GM21360 (cell line): Measurements from ENCODE around the gene MINDY4.

Source experiments
- ATAC-seq: cut with Tn5 transposase; IDR thresholded peaks from one replicate; pipeline ENCODE4 v1.9.1; 2021; ENCODE audit warnings: mild to moderate bottlenecking, moderate library complexity; ENCODE audit not compliant: unreplicated experiment

Gene MINDY4

GRCh38 chr7:30925913-30926312 lies 154.7 kb downstream of the MINDY4 start:
- ATAC-seq = no peak

GRCh38 chr7:30926313-30926712 lies 155.1 kb downstream of the MINDY4 start:
- no peak for ATAC-seq

- ATAC-seq = no peak
These were observed 155.8 kb downstream of the MINDY4 start for GRCh38 chr7:30927040-30927439.

GRCh38 chr7:30927559-30927958 lies 156.3 kb downstream of the MINDY4 start:
- no peak for ATAC-seq

GRCh38 chr7:30928254-30928872 lies 157.1 kb downstream of the MINDY4 start:
- ATAC-seq = no peak

GRCh38 chr7:30929686-30930085 lies 158.5 kb downstream of the MINDY4 start:
- no peak for ATAC-seq

GRCh38 chr7:30930621-30931020 lies 159.4 kb downstream of the MINDY4 start:
- no peak for ATAC-seq

GRCh38 chr7:30931161-30931928 lies 160.1 kb downstream of the MINDY4 start:
- ATAC-seq = no peak

GRCh38 chr7:30931929-30932540 lies 160.8 kb downstream of the MINDY4 start:
- no peak for ATAC-seq

GRCh38 chr7:30932562-30932961 lies 161.3 kb downstream of the MINDY4 start:
- ATAC-seq = no peak

GRCh38 chr7:30933124-30933974 lies 162.1 kb downstream of the MINDY4 start:
- no peak for ATAC-seq

- no peak for ATAC-seq
These were observed 163.0 kb downstream of the MINDY4 start for GRCh38 chr7:30934225-30934624.

GRCh38 chr7:30934732-30935568 lies 163.7 kb downstream of the MINDY4 start:
- no peak for ATAC-seq

GRCh38 chr7:30935569-30935877 lies 164.3 kb downstream of the MINDY4 start:
- no peak for ATAC-seq

GRCh38 chr7:30936650-30937245 lies 165.5 kb downstream of the MINDY4 start:
- no peak for ATAC-seq

GRCh38 chr7:30937416-30937815 lies 166.2 kb downstream of the MINDY4 start:
- ATAC-seq = no peak

- ATAC-seq = peak; percentile 85
These were observed 167.5 kb downstream of the MINDY4 start for GRCh38 chr7:30938435-30939316.

- ATAC-seq = no peak
These were observed 170.5 kb downstream of the MINDY4 start for GRCh38 chr7:30941582-30942323.
